ENCODE data around the gene ARHGAP15. TPM values are rescaled to one million over a fixed set of nuclear protein-coding genes. Genes with fewer than 3 reads are reported as not detected.

ARHGAP15 gene
- total RNA-seq, 1 experiment from 2014 or later, result 0.17 TPM

GRCh38 chr2:143333168-143333791, 204.1 kb downstream of the ARHGAP15 start:
- no peak for DNase-seq (ENCODE audit: extremely low read depth, low read depth)

DNA sequence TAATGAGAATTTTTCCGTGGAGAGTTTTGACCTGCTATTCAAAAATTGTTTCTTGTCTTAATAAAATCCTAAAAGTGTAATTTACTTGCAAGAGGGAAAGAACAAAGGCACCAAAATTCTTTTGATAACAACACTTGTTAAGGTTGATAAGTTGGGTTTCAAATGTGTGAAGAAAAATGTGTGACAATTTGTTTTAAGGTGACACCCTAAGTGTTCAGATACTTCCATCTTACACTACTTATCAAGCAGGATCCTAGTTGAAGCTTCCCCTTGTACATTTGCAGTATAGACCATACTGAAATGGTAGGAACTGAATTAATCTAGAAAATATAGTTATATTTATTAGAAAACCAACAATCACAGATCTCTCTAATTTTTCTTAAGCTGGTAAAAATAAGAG, 204.6 kb downstream of the ARHGAP15 start:
- no peak for DNase-seq (ENCODE audit: extremely low read depth, low read depth)

- DNase-seq (ENCODE audit: extremely low read depth, low read depth), result no peak
Measured at GRCh38 chr2:143334837-143335236, 205.6 kb downstream of the ARHGAP15 start.

GRCh38 chr2:143336719-143337210, 207.5 kb downstream of the ARHGAP15 start:
- no peak for DNase-seq (ENCODE audit: extremely low read depth, low read depth)

GRCh38 chr2:143341478-143341877, 212.3 kb downstream of the ARHGAP15 start:
- no peak for DNase-seq (ENCODE audit: extremely low read depth, low read depth)

DNA sequence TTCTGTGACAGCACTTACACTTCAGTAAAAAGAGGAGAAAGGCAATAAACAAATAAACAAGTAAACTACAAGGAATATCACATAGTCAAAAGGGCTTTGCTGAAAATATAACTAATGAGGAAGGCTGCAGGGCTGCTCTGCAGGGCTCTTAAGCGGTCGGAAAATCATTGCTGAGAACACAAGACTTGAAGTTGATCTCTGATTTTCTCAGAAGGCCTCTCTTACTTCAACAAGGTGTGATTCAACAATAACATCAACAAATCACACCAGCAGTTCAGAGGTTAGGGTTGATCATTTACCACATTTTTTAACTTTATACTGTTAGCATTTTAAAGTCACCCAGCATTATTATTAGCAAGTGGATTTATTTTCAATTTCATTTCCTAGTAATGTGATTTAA, 215.6 kb downstream of the ARHGAP15 start:
- DNase-seq (ENCODE audit: extremely low read depth, low read depth), result no peak

DNA sequence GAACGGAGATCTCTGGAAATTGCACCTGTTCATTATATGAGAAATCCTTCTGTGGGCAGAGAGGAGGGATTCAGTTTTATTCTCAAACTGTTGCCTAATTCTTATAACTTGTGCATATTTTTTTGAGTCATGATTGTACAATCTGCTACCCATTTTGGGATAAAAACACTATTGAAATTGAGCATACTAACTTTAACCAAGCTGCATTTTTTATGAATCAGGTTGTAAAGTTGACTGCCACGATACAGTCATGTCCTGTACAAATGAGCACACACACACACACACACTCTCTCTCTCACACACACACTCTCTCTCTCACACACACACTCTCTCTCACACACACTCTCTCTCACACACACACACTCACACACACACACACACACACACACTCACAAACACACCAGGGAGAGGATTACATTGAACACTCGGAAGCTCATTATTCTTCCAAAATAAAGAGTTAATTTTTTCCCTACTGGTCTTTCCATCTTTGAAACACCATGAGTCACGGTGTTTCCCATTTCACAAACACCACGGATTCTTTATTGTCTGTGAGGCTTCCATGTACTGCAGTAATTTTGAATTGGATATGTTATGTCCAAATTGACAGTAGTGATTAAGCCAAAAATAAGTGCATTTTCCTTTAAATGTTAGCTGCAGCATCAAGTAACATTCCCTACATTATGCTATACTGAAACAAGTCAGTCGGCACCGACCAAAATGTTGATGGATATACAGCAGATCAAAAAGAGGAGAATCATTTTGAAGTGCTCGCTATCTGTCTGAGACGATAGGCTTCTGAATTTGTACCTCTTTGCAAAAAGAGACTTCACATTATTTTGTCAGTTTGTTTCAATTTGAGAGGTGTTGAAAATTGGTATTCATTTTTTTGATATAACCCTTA, 216.9 kb downstream of the ARHGAP15 start:
- no peak for DNase-seq (ENCODE audit: extremely low read depth, low read depth)

- DNase-seq (ENCODE audit: extremely low read depth, low read depth), result no peak
Measured at GRCh38 chr2:143347271-143347695, 218.1 kb downstream of the ARHGAP15 start.

GRCh38 chr2:143347901-143348414, 218.7 kb downstream of the ARHGAP15 start:
- DNase-seq (ENCODE audit: extremely low read depth, low read depth), result no peak

DNA sequence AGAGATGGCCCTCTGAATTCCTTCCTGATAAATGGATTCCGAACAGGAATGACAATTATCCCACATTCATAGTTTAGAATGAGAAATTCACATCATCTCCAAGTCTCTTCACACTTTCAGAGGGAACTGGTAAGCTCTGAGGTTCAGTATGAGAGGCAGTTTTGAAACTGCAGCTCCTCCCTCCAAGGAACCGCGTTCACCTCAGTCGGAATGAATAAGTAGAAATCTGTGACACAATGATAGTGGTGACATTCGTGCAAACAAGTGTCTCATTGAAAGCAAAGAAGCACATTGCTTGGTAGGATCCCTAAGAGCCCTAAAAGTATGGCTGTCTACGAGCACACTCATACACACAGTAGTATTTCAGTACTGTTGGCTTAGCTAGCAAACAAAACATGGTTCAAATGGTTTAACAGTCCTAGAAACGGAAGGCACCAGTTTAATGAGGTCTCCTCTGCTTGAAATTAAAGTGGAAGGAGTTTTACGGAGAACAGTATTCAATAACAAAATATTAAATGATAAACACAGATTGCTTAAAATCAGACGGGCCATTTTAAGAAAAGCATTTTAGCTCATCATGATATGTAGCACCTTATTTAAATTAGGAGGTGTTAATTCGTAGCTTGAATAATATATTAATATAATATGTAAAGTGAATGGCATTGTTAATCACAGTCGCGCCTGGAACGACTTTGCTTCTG, 225.0 kb downstream of the ARHGAP15 start:
- no peak for DNase-seq (ENCODE audit: extremely low read depth, low read depth)

- no peak for DNase-seq (ENCODE audit: extremely low read depth, low read depth)
Measured at GRCh38 chr2:143355870-143356269, 226.7 kb downstream of the ARHGAP15 start.

DNA sequence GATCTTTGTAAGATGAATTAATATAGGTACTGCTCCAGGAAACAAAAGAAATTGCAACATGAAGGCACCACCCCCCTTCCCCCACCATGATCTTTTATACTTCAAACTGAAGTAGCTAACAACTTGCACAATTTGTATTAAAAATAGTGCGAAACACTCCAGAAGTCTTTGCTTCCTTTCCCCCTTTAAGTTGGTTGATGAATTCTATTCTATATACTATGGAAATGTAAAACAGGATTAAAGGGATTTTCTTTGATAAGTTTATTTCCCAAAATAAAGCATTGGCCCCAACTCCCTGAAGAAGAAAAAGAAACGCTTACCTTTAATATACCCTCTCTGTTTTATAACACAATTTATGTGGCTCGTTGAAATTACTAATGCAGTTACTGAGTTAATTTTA, 227.1 kb downstream of the ARHGAP15 start:
- DNase-seq (ENCODE audit: extremely low read depth, low read depth), result no peak

DNA sequence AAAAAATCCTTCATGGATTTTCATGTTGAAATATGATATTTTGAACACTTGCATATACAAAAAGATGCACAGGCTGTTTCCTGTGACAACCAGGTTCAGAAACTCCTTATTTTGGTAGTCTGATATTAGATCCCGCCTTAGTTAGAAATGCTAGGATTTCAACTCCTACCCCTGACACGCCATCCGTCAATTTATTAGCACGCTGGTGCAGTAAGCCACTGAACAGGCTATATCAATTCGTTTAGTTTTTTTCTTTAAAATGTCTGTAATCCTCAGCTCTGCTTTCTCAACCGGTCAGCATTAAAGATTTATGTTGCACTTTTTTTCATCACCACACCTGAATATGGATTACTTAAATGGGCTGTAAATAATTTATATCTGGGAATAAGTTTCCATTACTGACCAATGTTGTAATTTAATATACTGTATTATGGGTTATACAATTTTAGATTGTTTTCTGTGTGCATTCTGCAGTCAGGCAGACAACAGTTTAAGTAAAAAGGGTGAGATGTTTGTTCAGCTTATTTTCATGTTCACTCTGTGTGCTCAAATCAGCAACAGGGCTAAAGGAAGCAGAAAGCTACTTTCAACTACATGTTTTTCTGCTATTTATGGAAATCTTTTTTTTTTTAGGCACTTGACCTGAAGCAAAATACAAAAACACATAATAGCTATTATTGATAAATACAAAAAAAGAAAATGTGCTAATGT, 227.7 kb downstream of the ARHGAP15 start:
- DNase-seq (ENCODE audit: extremely low read depth, low read depth), result no peak

GRCh38 chr2:143357966-143358365, 228.7 kb downstream of the ARHGAP15 start:
- DNase-seq (ENCODE audit: extremely low read depth, low read depth), result no peak

DNA sequence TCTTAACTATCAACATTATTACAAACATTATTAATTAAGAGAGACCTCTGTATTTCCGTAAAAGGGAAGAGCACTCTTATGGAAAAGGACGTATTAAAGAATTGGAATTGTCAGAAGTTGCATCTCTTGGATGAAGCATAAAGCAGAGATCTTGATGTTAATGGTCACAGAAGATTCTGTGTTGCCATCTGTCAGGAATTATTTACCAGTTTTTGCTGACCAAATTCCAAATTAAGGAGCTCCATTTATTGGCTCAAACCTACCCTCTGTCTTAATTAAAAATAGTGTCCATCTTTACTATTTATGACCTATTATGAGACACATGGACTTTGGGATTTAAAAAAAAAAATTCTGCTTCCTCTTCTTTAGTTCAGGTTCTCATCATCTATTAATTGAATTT, 232.1 kb downstream of the ARHGAP15 start:
- no peak for DNase-seq (ENCODE audit: extremely low read depth, low read depth)

GRCh38 chr2:143371616-143372015, 242.4 kb downstream of the ARHGAP15 start:
- DNase-seq (ENCODE audit: extremely low read depth, low read depth), result no peak

DNA sequence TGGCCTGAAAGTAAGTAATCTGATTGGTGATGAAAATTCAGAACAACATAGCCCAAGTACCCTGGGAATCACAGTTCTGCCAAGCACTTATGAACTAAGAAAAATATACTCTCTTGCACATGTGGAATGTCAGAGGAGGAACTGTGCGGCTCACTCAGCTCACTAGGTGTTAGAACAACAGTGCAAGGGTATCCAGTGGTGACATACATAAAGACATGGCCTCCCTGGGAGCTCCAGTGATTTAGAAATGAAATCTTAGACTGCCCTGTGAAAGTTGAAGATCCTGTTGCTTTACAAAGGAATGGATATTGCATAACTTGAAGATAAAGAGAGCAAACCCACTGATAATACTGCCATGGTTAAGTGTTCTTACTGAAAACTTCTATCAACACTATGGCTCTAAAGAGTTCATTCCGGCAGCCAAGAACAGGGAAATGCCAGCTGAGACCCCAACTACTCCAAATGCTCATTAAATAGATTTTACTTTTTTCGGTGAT, 246.2 kb downstream of the ARHGAP15 start:
- DNase-seq (ENCODE audit: extremely low read depth, low read depth), result no peak

DNA sequence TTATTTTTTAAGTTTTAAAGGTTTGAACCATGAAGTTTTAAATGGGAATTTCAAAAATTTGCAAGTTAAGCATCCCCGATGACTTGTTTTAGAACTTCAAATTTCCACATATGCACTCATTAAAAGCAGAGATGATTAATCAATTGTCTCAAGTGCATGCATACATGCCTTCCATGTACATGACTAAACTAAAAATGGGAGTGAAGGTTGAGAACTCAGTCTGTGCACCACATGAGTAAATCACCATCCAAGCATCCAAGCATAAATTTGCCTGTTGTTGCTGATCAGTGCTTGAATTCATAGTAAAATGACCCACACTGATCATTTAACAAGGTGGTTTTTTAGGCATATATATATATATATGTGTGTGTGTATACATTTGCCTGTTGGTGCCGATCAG, 249.8 kb downstream of the ARHGAP15 start:
- DNase-seq (ENCODE audit: extremely low read depth, low read depth), result no peak

DNA sequence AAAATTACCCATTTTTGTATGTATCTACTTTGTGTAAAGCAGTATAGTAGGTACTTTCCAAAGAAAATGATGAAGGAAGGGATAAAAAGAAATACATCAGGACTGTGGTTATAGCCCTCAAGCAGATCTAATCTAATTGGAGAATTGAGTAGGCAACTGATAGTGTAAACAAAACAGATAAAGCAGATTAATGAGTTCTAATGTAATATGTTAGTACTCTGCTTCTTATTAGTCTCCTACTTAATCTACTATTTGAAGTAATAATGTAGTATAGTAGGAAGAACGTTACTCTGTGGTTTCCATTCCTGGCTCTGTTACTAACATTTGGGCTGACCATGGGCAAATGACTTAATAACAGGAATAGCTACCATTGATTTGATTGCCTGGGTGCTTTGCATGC, 250.7 kb downstream of the ARHGAP15 start:
- DNase-seq (ENCODE audit: extremely low read depth, low read depth), result no peak

DNA sequence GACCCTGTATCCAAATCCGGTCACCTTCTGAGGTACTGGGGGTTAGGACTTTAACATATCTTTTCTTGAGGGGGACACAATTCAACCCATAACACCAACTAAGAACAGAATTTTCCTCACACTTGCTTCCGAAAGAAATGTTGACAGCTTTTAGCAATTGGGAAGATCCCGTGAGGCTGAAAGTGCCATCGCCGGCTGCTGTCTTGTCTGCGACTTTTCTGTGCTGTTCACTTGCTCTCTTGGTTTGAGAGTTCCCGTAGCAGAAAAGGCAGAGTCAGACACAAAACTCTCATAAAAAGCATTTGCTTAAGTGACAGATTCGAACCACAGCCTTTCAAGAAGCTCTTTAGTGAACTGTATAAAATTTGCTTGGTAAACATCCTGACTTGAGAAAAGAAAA, 253.4 kb downstream of the ARHGAP15 start:
- DNase-seq (ENCODE audit: extremely low read depth, low read depth), result no peak
